ENCODE measurements around the gene TFDP3.

DNA sequence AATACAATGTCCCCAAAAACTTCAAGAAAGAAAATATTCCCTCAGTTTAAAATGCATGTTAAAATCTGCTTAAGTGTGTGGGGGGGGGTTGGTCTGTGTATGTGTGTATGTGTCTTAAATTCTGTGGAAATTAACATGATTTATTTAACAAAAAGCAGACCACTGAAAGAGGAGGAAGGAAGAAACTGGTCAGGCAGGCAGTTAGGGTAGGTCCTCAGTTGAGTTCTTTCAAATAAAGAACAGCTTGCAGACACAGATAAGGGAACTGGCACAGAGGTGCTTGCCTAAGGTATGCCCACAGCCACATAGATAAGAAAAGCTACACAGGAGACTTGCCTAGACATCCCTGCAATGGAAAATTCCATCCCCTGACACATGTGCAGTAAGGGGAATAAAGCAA is 28.8 kb upstream of the TFDP3 start:
- TF ChIP-seq, protein P1, sequence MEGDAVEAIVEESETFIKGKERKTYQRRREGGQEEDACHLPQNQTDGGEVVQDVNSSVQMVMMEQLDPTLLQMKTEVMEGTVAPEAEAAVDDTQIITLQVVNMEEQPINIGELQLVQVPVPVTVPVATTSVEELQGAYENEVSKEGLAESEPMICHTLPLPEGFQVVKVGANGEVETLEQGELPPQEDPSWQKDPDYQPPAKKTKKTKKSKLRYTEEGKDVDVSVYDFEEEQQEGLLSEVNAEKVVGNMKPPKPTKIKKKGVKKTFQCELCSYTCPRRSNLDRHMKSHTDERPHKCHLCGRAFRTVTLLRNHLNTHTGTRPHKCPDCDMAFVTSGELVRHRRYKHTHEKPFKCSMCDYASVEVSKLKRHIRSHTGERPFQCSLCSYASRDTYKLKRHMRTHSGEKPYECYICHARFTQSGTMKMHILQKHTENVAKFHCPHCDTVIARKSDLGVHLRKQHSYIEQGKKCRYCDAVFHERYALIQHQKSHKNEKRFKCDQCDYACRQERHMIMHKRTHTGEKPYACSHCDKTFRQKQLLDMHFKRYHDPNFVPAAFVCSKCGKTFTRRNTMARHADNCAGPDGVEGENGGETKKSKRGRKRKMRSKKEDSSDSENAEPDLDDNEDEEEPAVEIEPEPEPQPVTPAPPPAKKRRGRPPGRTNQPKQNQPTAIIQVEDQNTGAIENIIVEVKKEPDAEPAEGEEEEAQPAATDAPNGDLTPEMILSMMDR (IDR thresholded peaks at IDR 0.05; ENCODE audit: low read depth, low read length): no peak
- no peak for TF ChIP-seq EZH2phosphoT487 (IDR thresholded peaks at IDR 0.05; ENCODE audit: low read depth)

All from OCI-LY3 (cell line).